GM10266 (cell line): ENCODE results near the gene REEP1.

Experiments
- DNase-seq: peaks from one replicate; pipeline ENCODE4 v3.0.0; 2012; ENCODE audit errors: extremely low spot score
- TF ChIP-seq, protein P1 (sequence below): IDR thresholded peaks from 2 replicates; pipeline ENCODE4 v1.5.1; 2012; ENCODE audit warnings: mild to moderate bottlenecking, low read depth; ENCODE audit not compliant: control insufficient read depth, insufficient read depth; ENCODE audit errors: missing control alignments

The REEP1 gene

DNA sequence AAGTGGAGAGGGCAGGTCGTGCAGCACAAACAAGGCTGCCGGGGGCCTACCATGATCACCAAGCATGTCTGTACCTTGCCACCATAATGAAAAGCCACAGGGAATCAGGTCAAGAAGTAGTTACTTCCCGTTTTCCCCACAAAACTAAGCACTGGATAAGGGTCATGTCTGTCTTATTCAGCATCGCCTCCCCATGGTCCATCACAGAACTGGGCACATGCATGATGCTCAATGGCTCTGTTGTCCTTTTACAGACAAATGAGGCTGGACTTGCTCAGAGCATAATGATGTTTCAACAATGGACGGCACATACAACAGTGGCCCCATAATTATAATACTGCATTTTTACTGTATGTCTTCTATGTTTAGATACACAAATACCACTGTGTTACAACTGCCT lies 27.5 kb downstream of the REEP1 start:
- TF ChIP-seq, protein P1, sequence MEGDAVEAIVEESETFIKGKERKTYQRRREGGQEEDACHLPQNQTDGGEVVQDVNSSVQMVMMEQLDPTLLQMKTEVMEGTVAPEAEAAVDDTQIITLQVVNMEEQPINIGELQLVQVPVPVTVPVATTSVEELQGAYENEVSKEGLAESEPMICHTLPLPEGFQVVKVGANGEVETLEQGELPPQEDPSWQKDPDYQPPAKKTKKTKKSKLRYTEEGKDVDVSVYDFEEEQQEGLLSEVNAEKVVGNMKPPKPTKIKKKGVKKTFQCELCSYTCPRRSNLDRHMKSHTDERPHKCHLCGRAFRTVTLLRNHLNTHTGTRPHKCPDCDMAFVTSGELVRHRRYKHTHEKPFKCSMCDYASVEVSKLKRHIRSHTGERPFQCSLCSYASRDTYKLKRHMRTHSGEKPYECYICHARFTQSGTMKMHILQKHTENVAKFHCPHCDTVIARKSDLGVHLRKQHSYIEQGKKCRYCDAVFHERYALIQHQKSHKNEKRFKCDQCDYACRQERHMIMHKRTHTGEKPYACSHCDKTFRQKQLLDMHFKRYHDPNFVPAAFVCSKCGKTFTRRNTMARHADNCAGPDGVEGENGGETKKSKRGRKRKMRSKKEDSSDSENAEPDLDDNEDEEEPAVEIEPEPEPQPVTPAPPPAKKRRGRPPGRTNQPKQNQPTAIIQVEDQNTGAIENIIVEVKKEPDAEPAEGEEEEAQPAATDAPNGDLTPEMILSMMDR, result no peak
- no peak for DNase-seq

DNA sequence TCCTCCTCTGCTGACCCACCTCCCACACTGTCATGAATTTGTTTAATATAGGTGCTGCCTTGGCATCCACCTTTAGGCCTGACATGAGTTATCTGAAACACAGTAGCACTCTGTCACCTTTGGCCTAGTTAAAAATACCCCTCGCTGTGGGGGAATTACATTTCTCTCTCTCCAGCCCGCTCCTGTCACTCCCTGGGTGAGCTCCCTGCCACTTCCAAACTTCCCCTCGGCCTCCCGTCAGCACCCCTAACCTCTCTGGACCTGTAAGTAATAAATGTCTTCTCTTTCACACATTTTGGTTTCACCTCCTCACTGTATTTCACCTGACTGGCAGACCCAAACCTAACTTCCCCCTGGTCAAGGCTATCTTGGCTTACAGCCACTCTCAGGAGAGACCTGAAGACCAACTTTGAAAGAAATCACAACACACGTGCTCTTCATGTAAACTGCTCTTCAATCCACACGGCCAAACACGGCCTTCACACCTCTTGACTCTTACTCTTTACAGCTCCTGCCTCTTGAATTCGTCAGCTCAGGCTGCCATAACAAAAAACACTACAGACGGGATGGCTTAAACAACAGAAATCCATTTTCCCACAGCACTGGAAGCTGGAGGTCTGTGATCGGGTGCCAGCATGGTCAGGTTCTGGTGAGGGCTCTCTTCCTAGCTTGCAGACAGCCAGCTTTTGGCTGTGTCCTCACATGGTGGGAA lies 28.3 kb downstream of the REEP1 start:
- DNase-seq, result no peak
- TF ChIP-seq, protein P1, result no peak

DNA sequence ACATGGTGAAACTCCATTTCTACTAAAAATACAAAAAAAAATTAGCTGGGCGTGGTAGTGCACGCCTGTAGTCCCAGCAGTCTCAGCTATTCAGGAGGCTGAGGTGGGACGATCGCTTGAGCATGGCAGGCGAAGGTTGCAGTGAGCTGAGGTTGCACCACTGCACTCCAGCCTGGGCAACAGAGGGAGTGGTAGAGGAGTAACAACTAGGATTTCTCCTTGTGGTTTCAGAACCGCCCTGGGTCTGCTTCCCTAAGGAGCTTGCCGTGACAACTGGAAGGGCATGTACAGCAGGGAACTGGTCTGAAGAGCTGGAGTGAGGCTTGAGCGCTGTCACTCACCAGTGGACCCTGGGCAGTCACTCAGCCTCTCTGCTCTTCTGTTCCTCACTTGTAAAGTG lies 29.1 kb downstream of the REEP1 start:
- TF ChIP-seq, protein P1, result no peak
- DNase-seq, result no peak

DNA sequence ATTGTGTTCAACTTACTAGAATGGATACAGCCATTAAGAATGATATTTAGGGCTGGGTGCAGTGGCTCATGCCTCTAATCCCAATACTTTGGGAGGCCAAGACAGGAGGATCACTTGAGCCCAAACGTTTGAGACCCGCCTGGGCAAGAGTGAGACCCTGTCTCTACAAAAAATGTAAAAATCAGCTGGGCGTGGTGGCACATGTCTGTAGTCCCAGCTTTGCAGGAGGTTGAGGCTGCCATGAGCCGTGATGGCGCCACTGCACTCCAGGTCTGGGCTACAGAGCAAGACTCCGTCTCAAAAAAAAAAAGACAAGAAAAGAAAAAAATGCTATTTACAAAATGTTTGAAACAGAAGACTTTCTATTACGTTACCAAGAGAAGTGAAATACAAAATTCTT lies 30.0 kb downstream of the REEP1 start:
- DNase-seq, result no peak
- TF ChIP-seq, protein P1, result no peak

DNA sequence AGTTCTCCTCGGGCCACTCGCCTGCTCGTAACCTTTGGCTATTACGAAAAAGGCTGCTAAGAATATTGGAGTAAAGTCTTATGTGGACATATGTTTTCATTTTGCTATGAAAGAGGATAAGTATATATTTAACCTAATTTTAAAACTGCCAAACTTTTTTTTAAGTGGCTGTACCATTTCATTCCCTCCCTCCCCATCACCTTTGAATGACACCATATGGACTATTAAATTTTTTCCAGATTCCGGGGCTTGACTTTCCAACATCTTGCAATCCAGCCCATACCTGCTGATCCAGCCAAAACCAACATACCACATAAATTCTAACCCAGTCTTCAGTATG lies 31.5 kb downstream of the REEP1 start:
- no peak for DNase-seq
- TF ChIP-seq, protein P1, result no peak

DNA sequence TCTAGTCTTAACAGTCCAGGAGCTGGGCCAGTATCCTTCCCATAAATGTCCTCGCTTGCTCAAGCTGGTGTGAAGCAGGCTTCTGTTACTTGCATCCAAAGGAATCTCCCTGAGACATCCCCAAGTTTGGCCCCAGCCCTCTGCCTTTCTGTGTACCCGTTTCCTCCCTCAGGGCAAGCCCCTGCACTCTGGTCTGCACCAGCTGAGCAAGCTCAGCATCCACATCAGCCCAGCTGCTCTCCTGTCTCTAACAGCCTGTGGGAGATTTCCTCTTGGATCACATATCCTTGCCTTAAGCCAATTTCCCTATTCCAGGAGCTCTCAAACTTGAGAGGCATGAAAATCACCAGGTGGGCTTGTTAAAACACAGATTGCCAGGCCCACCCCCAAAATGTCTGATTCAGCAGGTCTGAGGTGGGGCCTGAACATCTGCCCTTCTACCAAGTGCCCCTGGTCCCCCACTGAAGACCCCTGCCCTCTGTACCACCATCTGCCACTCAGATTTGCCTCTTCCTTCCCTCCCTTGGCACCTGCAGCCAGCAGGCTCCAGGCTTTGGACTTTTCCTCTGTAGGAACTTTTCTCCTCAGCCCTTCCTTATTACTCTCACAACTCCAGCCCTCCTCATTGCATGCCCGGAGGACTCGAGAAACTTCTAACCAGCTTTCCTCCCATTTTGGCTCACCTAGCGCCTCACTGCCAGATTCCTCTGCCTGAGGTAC lies 32.1 kb downstream of the REEP1 start:
- TF ChIP-seq, protein P1, result no peak

DNA sequence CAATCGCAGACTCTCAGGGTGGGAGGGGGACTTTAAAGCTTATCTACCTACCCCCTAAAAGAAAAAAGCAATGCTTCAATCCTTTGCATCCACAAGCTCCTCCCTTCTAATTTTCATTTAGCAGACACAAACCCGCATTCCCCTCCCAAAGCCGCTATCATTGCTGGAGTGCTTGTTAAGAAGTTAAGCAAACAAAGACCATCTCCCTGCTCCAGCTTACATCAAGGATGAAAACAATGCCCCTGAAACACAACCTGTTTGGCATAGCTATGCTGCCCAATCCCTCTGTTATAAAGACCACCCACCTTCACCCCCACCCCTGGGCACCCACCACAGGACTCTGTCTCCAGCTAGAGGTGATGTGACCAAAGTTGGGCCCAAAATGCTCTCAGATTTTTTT lies 33.0 kb downstream of the REEP1 start:
- TF ChIP-seq, protein P1, result no peak
- DNase-seq, result no peak

More for the DNA sequence above, 32.1 kb downstream of the REEP1 start:
- DNase-seq, result no peak
